ENCODE measurements around the gene NMT1.

Gene NMT1

GRCh38 chr17:45104029-45104428, 42.9 kb downstream of the NMT1 start:
- DNase-seq (ENCODE audit: low read depth, low spot score): no peak

- no peak for DNase-seq (ENCODE audit: low read depth, low spot score)
These were observed 43.4 kb downstream of the NMT1 start for GRCh38 chr17:45104497-45104896.

DNA sequence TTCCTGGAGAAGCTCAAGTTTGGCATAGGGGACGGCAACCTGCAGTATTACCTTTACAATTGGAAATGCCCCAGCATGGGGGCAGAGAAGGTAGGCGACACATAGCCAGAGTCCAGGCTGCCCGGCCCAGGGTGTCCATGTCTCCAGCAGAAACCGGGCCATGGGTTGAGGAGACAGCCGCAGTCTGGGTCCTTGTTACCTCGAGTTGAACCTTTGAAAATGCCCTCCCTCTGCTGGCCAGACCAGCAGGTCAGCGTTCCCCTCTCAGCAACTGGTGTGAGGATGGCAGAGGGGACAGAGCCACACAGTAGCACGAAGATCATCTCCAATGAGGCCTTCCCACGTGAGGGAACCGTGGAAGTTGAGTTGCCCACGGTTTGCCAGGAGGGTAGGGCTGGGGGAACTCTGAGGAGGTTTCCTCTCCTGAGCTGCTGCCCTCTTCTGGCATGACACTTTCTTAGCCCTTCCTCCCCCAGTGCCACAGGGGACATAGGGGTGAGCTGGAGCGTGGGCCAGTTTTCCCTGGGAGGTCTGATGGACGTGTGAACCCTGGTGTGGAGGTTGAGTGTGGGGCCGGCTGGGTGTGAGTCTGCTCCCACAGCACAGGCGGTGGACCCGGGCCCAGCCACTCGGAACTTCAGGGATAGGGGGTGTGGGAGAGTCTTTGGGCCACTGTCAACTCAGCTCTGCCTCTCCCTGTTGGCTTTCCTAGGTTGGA, 43.9 kb downstream of the NMT1 start:
- DNase-seq (ENCODE audit: low read depth, low spot score): no peak

- DNase-seq (ENCODE audit: low read depth, low spot score): no peak
These were observed 45.0 kb downstream of the NMT1 start for GRCh38 chr17:45106096-45106495.

GRCh38 chr17:45106582-45106981, 45.5 kb downstream of the NMT1 start:
- no peak for DNase-seq (ENCODE audit: low read depth, low spot score)

GRCh38 chr17:45107293-45108010, 46.3 kb downstream of the NMT1 start:
- DNase-seq (ENCODE audit: low read depth, low spot score): no peak

DNA sequence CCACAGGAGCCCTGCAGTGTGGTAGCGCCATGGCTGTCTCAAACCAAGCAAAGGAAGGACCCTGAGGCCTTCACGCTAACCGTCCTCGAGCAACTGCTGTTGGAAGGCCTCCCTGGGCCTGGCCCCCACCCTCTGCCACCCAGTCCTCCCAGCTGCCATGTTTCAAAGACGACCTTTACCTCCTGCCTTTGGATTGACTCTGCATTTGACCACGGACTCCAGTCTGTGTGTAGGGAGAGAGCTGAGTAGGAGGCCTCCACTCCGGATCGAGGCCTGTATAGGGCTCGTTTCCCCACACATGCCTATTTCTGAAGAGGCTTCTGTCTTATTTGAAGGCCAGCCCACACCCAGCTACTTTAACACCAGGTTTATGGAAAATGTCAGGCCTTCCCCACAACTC, 46.9 kb downstream of the NMT1 start:
- no peak for DNase-seq (ENCODE audit: low read depth, low spot score)

GRCh38 chr17:45108595-45109521, 47.7 kb downstream of the NMT1 start:
- DNase-seq (ENCODE audit: low read depth, low spot score): no peak

- no peak for DNase-seq (ENCODE audit: low read depth, low spot score)
These were observed 49.8 kb downstream of the NMT1 start for GRCh38 chr17:45110676-45111611.

DNA sequence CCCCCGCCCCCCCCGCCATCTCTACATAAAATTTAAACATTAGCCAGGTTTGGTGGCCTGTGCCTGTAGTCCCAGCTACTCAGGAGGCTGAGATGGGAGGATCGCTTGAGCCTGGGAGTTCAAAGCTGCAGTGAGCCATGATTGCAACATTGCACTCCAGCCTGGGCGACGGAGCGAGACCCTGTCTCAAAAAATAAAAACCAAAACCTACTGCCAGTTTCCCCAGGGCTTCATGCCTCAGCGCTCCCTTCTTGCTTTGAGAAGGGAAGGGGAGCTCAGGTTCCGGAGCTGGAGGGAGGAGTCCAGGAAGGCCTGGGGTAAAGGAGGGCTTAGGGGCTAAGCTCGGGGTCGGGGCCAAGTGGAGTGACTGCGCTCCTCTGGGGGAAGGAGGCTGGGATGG, 50.7 kb downstream of the NMT1 start:
- DNase-seq (ENCODE audit: low read depth, low spot score): no peak

- no peak for DNase-seq (ENCODE audit: low read depth, low spot score)
These were observed 51.7 kb downstream of the NMT1 start for GRCh38 chr17:45112559-45113423.

GRCh38 chr17:45113424-45113754, 52.3 kb downstream of the NMT1 start:
- no peak for DNase-seq (ENCODE audit: low read depth, low spot score)

GRCh38 chr17:45114117-45114932, 53.2 kb downstream of the NMT1 start:
- no peak for DNase-seq (ENCODE audit: low read depth, low spot score)

DNA sequence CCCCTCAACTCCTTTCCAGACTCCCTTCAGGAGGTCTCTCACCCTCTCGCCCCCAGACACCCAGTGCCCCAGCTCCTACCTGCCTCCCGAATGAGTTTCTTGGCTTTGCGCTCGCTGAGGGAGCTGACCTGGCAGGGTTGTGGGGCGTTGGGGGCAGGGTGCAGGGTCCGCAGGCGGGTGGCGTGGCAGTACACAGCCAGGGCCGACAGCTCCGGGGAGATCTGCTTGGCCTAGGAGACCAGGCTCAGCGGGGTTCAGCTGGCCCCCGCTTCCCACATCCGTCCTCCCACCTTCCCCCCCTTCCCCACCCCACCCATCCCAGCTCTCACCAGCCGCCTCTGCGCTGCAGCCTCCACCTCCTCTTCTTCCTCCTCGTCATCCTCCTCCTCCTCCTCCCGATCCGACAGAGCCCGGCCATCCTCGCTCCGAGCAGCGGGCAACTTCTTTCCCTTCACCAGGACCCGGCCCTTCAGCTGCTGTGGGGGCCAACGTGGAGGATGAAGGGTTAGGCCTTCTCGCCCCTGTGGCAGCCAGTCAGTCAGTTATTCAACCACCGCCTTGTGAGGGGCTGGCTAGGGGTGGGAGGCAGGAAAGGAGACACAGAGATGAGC, 54.0 kb downstream of the NMT1 start:
- DNase-seq (ENCODE audit: low read depth, low spot score): no peak

GRCh38 chr17:45115871-45116270, 54.8 kb downstream of the NMT1 start:
- DNase-seq (ENCODE audit: low read depth, low spot score): no peak

GRCh38 chr17:45116434-45117016, 55.4 kb downstream of the NMT1 start:
- no peak for DNase-seq (ENCODE audit: low read depth, low spot score)

GRCh38 chr17:45117334-45117733, 56.2 kb downstream of the NMT1 start:
- DNase-seq (ENCODE audit: low read depth, low spot score): no peak

GRCh38 chr17:45117848-45118646, 56.9 kb downstream of the NMT1 start:
- DNase-seq (ENCODE audit: low read depth, low spot score): no peak

Data from astrocyte of the hippocampus (primary cell).